ENCODE measurements around the gene CD63. TPM values are rescaled to one million over a fixed set of nuclear protein-coding genes. Genes with fewer than 3 reads are reported as not detected.

Gene CD63
- polyA plus RNA-seq, 3 donors, result 611 to 1,583 (median 1,331) TPM

DNA sequence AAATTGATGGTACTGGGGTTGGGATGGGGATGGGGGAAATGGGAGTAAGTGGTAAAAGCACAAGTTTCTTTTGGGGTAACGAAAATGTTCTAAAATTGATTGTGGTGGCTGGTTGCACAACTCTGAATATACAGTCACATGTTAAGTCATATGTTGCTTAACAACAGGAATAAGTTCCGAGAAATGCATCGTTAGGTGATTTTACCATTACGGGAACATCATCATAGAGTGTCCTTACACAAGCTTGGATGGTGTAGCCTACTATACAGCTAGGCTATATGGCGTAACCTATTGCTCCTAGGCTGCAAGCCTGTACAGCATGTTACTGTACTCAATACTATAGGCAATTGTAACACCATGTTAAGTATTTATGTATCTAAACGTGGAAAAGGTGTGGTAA lies 52.1 kb downstream of the CD63 start:
- H3K27ac ChIP-seq (ENCODE audit: low read depth, low read length), result no peak overlapping the region
- 43 to 72% (median 55%) methylated on average over 6 of the region's 6 CpGs for WGBS, 3 donors

DNA sequence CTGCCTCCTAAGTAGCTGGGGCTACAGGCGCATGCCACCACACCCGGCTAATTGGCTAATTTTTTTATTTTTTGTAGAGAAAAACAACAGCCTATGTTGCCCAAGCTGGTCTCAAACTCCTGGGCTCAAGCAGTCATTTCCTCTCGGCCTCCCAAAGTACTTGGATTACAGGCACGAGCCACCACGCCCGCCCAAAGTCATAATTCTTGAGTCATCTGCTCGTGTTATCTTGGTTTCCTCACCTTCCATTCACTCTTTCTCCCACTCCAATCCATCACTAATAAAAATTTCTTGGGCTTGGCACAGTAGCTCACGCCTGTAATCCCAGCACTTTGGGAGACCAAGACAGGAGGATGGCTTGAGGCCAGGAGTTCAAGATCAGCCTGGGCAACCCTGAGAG lies 53.1 kb downstream of the CD63 start:
- WGBS, 3 donors, result 64 to 87% (median 72%) methylated on average over 8 of the region's 8 CpGs

More for the DNA sequence above, 53.1 kb downstream of the CD63 start:
- no peak overlapping the region for H3K27ac ChIP-seq (ENCODE audit: low read depth, low read length)

Other genes with a start within 250 kb of the CD63 start
- not detected for gene OR6C68, start 236.6 kb downstream of the CD63 start, polyA plus RNA-seq
- gene OR6C4, start 179.4 kb downstream of the CD63 start, polyA plus RNA-seq, result not detected
- not detected for gene OR2AP1, start 156.5 kb downstream of the CD63 start, polyA plus RNA-seq
- not detected for gene OR10P1, start 92.1 kb downstream of the CD63 start, polyA plus RNA-seq
- gene ITGA7, start 21.1 kb downstream of the CD63 start, polyA plus RNA-seq, result 100 to 1,000 TPM in 2 of 3 donors, 10 to 100 TPM in 1; 71.2 to 591 (median 227) TPM
- gene BLOC1S1, start 13.0 kb downstream of the CD63 start, polyA plus RNA-seq, result 100 to 1,000 TPM; 103 to 323 (median 288) TPM
- gene RDH5, start 8.6 kb downstream of the CD63 start, polyA plus RNA-seq, result 100 to 1,000 TPM in 1 of 3 donors, 10 to 100 TPM in 1, 1 to 10 TPM in 1; 9.1 to 172 (median 48.9) TPM
- 10 to 100 TPM in 1 of 3 donors, 1 to 10 TPM in 2; 1.5 to 10.2 (median 2.2) TPM for gene GDF11, start 14.1 kb upstream of the CD63 start, polyA plus RNA-seq
- 10 to 100 TPM; 40.8 to 85.6 (median 65.7) TPM for gene SARNP, start 88.7 kb upstream of the CD63 start, polyA plus RNA-seq
- gene ORMDL2, start 89.0 kb upstream of the CD63 start, polyA plus RNA-seq, result 10 to 100 TPM; 18.8 to 63.0 (median 27.2) TPM
- gene DNAJC14, start 100.6 kb upstream of the CD63 start, polyA plus RNA-seq, result 10 to 100 TPM; 10.6 to 17.5 (median 15.2) TPM
- 100 to 1,000 TPM in 1 of 3 donors, 10 to 100 TPM in 1, 1 to 10 TPM in 1; 4.4 to 100 (median 39.6) TPM for gene MMP19, start 113.9 kb upstream of the CD63 start, polyA plus RNA-seq
- gene PYM1, start 198.9 kb upstream of the CD63 start, polyA plus RNA-seq, result 10 to 100 TPM; 16.8 to 33.6 (median 26.2) TPM
- 10 to 100 TPM; 16.9 to 21.4 (median 17.4) TPM for gene DGKA, start 202.2 kb upstream of the CD63 start, polyA plus RNA-seq
- 1 to 10 TPM in 2 of 3 donors, under 1 TPM in 1; 0.42 to 2.9 (median 1.7) TPM for gene PMEL, start 237.0 kb upstream of the CD63 start, polyA plus RNA-seq
- 10 to 100 TPM in 2 of 3 donors, 1 to 10 TPM in 1; 9.2 to 20.8 (median 16.8) TPM for gene CDK2, start 237.8 kb upstream of the CD63 start, polyA plus RNA-seq
- 10 to 100 TPM; 28.5 to 66.8 (median 47.4) TPM for gene RAB5B, start 245.1 kb upstream of the CD63 start, polyA plus RNA-seq

All from adipose tissue (tissue), 3 donors.